ENCODE data around the gene ZFP3. TPM values are rescaled to one million over a fixed set of nuclear protein-coding genes. Genes with fewer than 3 reads are reported as not detected.
"Not testable (repeated sequence)": the region's sequence is repeated elsewhere in the genome, so short reads cannot be mapped to it uniquely, and the experiment has no call there.

Gene ZFP3
- total and polyA plus RNA-seq, 4 donors, result 2.3 to 7.3 (median 3.7) TPM

DNA sequence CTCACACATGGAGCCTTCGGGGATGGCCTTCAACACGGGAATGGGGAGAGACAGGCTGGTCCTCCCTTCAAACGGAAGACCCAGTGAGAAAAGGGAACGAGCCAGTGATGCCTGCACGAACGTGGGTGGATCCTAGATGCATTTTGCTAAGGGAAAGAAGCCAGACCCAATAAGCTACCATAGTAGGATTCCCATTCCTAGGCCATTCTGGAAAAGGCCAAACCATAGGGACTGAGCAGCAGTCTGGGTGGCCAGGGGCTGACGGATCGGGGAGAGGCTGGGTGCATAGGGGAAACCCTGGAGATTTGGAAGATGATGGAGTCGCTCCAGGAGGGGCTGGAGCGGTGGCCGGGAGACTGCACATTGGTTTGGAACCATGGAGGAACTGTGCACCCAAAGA lies 56.3 kb downstream of the ZFP3 start:
- ATAC-seq (ENCODE audit: insufficient read depth, low FRiP score); H3K27ac ChIP-seq (ENCODE audit: low read depth in 1 of 2, low read length in 1 of 2): not testable (repeated sequence)

DNA sequence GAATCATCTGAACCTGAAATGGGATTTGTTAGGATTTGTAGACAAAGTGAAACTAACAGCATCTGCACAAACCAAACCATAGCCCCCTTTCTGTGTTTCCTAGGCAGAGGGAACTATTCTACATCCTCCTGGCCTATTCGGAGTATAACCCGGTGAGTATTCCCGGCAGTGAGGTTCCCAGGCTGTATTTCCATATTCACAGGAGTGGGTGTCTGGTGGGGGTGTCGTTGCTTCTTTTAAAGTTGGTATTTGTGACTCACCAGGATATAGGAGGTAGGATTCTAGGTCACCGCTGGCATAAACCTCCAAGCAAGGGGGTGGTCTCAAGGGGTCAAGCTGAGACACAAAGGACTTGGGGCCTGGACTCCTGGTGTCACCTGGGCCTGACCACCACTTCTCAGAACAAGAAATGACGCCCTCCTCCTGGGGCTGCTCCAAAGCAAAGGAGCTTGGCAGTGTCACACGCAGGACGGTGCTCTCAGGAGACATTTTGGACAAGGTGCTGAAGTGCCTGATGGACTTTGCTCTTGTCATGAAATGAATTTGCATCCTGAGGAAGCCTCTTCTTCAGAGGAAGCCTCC lies 57.0 kb downstream of the ZFP3 start:
- not testable (repeated sequence) for H3K4me1 ChIP-seq (ENCODE audit: control insufficient read depth in 5 of 5, insufficient read depth in 5 of 5, low read length in 5 of 5); DNase-seq; H3K9me3 ChIP-seq (ENCODE audit: control insufficient read depth in 4 of 4, insufficient read depth in 3 of 4, low read length in 3 of 4); H3K36me3 ChIP-seq (ENCODE audit: control insufficient read depth in 4 of 4, insufficient read depth in 4 of 4, low read length in 4 of 4); H3K27me3 ChIP-seq (ENCODE audit: control insufficient read depth in 3 of 3, insufficient read depth in 3 of 3, low read length in 2 of 3); ATAC-seq (ENCODE audit: insufficient read depth, low FRiP score); H3K4me3 ChIP-seq; H3K27ac ChIP-seq (ENCODE audit: low read depth in 1 of 2, low read length in 1 of 2); H3K9ac ChIP-seq (ENCODE audit: insufficient read depth in 1 of 2, low read length in 2 of 2)
- 82 to 95% methylated on average over 8 of the region's 8 CpGs for WGBS, 2 donors

More for the DNA sequence above, 56.3 kb downstream of the ZFP3 start:
- not testable (repeated sequence) for H3K4me1 ChIP-seq (ENCODE audit: control insufficient read depth in 5 of 5, insufficient read depth in 5 of 5, low read length in 5 of 5); H3K27me3 ChIP-seq (ENCODE audit: control insufficient read depth in 3 of 3, insufficient read depth in 3 of 3, low read length in 2 of 3); H3K36me3 ChIP-seq (ENCODE audit: control insufficient read depth in 4 of 4, insufficient read depth in 4 of 4, low read length in 4 of 4); H3K9me3 ChIP-seq (ENCODE audit: control insufficient read depth in 4 of 4, insufficient read depth in 3 of 4, low read length in 3 of 4); H3K9ac ChIP-seq (ENCODE audit: insufficient read depth in 1 of 2, low read length in 2 of 2); H3K4me3 ChIP-seq; DNase-seq
- 84 to 89% methylated on average over 11 of the region's 11 CpGs for WGBS, 2 donors

DNA sequence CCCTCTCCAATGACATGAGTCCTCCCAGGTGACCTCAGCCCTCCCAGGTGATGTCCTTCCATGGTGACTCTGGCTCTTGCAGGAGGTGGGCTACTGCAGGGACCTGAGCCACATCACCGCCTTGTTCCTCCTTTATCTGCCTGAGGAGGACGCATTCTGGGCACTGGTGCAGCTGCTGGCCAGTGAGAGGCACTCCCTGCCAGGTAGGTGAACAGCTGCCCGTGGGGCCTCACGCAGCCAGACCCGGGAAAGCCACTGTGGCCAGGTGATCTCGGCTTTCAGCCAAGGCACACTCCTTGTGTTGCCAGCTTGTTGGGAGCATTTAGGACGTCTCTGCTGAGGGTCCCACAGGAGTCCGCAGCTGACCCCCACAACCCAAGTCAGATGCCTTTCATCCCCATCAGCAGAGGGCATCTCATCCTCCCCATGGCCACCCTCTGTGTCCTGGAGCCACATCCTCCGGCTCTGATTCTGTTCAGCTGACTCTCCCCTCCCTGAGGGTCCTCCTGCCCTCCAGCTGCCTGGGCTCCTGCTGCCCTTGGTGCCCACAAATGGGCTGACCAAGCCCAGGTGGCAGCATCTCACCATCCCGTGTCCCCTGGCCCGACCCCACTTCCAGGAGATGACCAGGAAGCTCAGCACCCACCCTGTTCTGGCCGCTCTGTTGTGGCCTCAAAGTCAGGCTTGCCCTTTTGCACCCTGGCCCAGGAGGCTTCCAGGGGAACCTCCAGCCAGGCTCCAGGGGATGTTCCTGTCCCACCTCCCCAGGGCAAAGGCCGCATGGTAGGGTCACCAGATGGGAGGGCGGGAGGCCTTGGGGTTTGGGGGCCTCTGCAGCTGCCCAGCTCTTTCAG lies 57.7 kb downstream of the ZFP3 start:
- ATAC-seq (ENCODE audit: insufficient read depth, low FRiP score), result no peak
- TF ChIP-seq, protein P1, sequence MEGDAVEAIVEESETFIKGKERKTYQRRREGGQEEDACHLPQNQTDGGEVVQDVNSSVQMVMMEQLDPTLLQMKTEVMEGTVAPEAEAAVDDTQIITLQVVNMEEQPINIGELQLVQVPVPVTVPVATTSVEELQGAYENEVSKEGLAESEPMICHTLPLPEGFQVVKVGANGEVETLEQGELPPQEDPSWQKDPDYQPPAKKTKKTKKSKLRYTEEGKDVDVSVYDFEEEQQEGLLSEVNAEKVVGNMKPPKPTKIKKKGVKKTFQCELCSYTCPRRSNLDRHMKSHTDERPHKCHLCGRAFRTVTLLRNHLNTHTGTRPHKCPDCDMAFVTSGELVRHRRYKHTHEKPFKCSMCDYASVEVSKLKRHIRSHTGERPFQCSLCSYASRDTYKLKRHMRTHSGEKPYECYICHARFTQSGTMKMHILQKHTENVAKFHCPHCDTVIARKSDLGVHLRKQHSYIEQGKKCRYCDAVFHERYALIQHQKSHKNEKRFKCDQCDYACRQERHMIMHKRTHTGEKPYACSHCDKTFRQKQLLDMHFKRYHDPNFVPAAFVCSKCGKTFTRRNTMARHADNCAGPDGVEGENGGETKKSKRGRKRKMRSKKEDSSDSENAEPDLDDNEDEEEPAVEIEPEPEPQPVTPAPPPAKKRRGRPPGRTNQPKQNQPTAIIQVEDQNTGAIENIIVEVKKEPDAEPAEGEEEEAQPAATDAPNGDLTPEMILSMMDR (IDR thresholded peaks at IDR 0.05; ENCODE audit: control extremely low read depth, extremely low read depth), result no peak

DNA sequence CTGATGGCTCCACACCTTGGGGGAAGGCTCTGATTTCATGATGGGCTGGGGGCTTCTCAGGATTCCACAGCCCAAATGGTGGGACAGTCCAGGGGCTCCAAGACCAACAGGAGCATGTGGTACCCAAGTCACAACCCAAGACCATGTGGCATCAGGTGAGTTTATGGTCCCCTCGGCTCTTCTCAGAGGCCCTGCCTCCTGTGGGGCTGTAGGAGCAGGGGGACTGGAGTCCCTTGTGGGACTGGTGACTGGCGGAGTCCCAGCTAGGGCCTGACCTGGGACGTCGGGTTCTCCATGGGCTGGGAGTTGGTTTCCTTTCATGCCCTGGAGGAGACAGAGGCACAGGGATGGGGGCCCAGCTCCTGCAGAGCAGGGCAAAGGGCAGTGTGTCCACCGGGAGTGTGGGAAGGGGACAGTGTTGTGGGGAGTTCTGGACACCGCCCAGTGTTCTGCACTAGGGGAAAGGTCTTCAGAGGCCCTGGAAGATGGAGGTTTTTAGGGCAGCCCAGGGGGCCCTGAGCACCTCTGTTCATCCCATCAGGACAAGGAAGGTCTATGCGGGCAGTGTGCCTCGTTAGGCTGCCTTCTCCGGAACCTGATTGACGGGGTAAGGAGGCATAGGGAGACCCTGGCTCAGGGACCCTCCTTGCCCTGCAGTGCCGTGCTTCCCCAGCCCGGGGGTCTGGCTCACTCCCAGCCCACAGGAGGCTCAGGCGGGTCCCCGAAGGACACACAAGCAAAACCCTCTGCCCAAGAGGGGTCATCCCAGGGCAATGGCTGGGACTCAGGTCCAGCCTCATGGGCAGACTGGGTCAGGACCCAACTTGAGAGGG lies 58.5 kb downstream of the ZFP3 start:
- ATAC-seq (ENCODE audit: insufficient read depth, low FRiP score); H3K36me3 ChIP-seq (ENCODE audit: control insufficient read depth in 4 of 4, insufficient read depth in 4 of 4, low read length in 4 of 4); H3K9ac ChIP-seq (ENCODE audit: insufficient read depth in 1 of 2, low read length in 2 of 2); DNase-seq; H3K4me3 ChIP-seq; H3K4me1 ChIP-seq (ENCODE audit: control insufficient read depth in 5 of 5, insufficient read depth in 5 of 5, low read length in 5 of 5); H3K27ac ChIP-seq (ENCODE audit: low read depth in 1 of 2, low read length in 1 of 2); H3K27me3 ChIP-seq (ENCODE audit: control insufficient read depth in 3 of 3, insufficient read depth in 3 of 3, low read length in 2 of 3); H3K9me3 ChIP-seq (ENCODE audit: control insufficient read depth in 4 of 4, insufficient read depth in 3 of 4, low read length in 3 of 4): not testable (repeated sequence)
- 88 to 93% methylated on average over 14 of the region's 14 CpGs for WGBS, 2 donors

More for the DNA sequence above, 57.7 kb downstream of the ZFP3 start:
- Histone ChIP-seq H3K4me3 (no peak overlapping the region), H3K9ac (ENCODE audit: insufficient read depth in 1 of 2, low read length in 2 of 2) (no peak overlapping the region), H3K36me3 (ENCODE audit: control insufficient read depth in 4 of 4, insufficient read depth in 4 of 4, low read length in 4 of 4) (no peaks in the 10 kb centered on the region), H3K9me3 (ENCODE audit: control insufficient read depth in 4 of 4, insufficient read depth in 3 of 4, low read length in 3 of 4) (peaks cover 0 to 2% (median 0%) of the 10 kb centered on the region in 4 donors), H3K27ac (ENCODE audit: low read depth in 1 of 2, low read length in 1 of 2) (no peak overlapping the region), H3K4me1 (ENCODE audit: control insufficient read depth in 5 of 5, insufficient read depth in 5 of 5, low read length in 5 of 5) (no peaks in the 10 kb centered on the region), H3K27me3 (ENCODE audit: control insufficient read depth in 3 of 3, insufficient read depth in 3 of 3, low read length in 2 of 3) (no peaks in the 10 kb centered on the region)
- WGBS, 2 donors, result 81 to 93% methylated on average over 14 of the region's 14 CpGs
- no peak for DNase-seq

DNA sequence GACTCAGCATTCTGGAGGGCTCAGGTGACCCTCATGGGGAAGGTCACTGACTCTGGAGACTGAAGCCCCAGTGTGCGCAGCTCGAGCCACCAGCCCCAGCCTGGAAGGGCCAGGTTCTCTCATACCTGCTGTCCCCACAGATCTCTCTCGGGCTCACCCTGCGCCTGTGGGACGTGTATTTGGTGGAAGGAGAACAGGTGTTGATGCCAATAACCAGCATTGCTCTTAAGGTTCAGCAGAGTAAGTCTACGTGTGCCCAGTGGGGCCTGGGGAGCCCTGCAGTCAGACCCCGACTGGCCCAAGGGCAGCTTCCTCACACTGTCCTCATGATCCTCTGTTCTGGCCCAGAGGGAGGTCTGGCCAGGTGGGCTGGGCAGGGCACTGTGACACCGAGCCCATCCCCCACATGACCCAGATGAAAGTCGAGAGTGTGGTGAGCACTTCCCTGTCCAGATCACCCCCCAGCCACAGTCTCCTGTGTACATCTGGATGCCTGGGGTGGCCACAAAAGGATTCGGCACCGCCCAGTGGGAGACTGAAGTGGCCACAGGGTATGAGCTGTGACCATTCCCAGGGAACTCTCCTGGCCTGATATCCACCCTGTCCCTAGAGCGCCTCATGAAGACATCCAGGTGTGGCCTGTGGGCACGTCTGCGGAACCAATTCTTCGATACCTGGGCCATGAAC lies 59.4 kb downstream of the ZFP3 start:
- not testable (repeated sequence) for H3K9ac ChIP-seq (ENCODE audit: insufficient read depth in 1 of 2, low read length in 2 of 2); ATAC-seq (ENCODE audit: insufficient read depth, low FRiP score); DNase-seq; H3K4me3 ChIP-seq; H3K4me1 ChIP-seq (ENCODE audit: control insufficient read depth in 5 of 5, insufficient read depth in 5 of 5, low read length in 5 of 5); H3K27me3 ChIP-seq (ENCODE audit: control insufficient read depth in 3 of 3, insufficient read depth in 3 of 3, low read length in 2 of 3); H3K9me3 ChIP-seq (ENCODE audit: control insufficient read depth in 4 of 4, insufficient read depth in 3 of 4, low read length in 3 of 4); H3K27ac ChIP-seq (ENCODE audit: low read depth in 1 of 2, low read length in 1 of 2); H3K36me3 ChIP-seq (ENCODE audit: control insufficient read depth in 4 of 4, insufficient read depth in 4 of 4, low read length in 4 of 4)
- WGBS, 2 donors, result 88 to 97% methylated on average over 13 to 15 of the region's 15 CpGs

DNA sequence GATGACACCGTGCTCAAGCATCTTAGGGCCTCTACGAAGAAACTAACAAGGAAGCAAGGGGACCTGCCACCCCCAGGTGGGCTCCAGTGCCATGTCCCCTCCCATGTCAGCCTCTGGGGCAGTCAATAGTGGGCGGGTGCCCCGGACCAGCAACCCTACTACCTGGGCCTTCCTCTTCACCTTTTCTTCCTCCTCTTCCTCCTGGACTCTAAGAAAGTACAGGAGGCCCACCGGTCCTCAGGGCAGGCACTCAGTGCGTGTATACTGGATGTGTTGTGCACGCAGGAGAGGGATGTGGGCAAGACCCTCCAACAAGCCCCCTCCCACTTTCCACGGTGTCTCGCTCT lies 59.9 kb downstream of the ZFP3 start:
- H3K27me3 ChIP-seq (ENCODE audit: control insufficient read depth in 3 of 3, insufficient read depth in 3 of 3, low read length in 2 of 3); DNase-seq; ATAC-seq (ENCODE audit: insufficient read depth, low FRiP score); H3K27ac ChIP-seq (ENCODE audit: low read depth in 1 of 2, low read length in 1 of 2); H3K9me3 ChIP-seq (ENCODE audit: control insufficient read depth in 4 of 4, insufficient read depth in 3 of 4, low read length in 3 of 4); H3K9ac ChIP-seq (ENCODE audit: insufficient read depth in 1 of 2, low read length in 2 of 2); H3K4me1 ChIP-seq (ENCODE audit: control insufficient read depth in 5 of 5, insufficient read depth in 5 of 5, low read length in 5 of 5); H3K4me3 ChIP-seq; H3K36me3 ChIP-seq (ENCODE audit: control insufficient read depth in 4 of 4, insufficient read depth in 4 of 4, low read length in 4 of 4): not testable (repeated sequence)
- WGBS, 2 donors, result 91 to 98% methylated on average over 9 of the region's 9 CpGs

Data from lung (tissue), 12 donors.